GM19455 (cell line): Measurements from ENCODE around the gene ISCU.
"Not testable (repeated sequence)": the region's sequence is repeated elsewhere in the genome, so short reads cannot be mapped to it uniquely, and the experiment has no call there.

Experiments
- ATAC-seq: cut with Tn5 transposase; IDR thresholded peaks from one replicate; pipeline ENCODE4 v1.9.1; 2021; ENCODE audit not compliant: unreplicated experiment

The ISCU gene

DNA sequence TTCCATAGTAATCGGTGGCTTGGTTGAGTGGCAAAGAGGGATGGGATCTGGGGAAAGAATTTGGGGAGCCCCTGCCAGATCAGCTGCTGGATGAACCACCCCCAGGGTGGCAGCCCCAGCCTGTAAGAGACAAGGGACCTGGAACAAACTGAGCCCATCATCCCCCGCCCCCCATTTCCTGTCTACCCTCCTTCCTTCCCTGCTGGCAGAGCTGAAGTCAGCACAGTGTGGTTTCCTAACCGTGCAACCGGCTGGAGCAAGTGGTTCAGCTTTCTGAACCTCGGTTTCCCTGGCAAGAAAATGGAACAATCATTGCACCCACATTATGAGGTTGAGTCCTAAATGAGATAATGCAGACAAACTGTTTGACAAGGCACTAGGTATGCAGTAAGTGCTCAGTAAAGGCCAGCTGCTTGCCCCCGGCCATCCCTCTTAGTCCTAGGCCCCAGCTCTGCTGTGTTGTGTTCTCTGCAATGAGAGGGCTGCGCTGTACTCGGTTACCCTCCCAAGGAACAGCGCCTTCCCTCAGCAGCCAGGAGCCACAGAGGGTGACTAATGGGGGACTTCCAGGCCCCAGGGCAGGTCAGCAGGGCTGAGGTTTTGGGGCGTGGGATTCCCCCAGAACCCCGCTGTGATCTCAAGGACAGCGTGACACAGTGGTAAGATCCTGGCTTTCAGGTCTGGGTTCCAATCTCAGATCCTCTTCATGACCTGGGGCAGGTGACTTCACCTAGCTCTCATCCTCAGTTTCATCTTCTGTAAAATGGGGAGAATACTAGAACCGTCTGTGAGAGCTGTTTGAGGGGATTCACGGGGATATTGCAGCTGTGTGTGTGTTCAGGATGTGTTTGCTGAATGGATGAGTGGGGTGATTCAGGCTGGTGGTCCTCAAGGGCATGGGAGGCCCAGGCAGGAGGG lies 54.8 kb downstream of the ISCU start:
- ATAC-seq = peak; percentile 72

DNA sequence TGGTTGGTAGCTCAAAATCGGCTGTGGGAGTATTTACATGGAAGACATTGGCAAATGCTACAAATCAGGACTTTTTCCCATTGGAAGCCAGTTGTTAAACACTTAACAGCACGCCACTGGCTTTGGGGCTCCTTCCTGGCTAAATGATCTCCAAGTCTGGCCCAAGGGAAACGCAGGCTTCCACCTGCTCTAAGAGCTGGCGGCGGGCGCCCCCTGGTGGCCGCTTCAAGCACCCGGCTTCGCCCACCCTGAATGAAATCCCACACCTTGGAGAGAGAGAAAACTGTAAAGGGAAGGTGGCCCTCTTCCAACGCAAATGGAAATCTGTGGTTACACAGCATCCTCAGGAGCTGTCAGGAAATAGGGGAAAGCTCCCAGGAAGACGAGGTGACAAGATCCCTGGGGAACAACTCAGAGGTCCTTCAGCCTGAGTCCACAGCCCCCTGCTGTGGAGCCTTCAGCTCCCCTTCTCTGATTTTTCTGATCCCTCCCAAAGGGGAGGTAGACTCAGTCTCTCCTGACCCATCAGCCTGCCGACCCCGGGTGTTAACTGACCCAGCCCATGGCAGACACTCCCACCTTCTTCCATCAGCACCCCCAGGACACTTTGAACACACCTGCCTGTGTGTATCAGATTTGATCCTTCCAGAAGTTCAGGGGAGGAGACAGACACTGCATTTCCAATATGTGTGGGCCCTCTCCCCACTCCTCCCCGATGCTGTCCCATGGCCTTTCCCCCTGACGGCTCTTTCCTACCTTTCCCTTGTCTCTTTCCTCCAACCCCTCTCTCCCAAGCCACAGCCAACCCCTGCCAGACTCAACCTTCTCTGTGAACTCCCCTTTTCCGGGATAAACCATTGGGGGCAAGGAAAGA lies 55.9 kb downstream of the ISCU start:
- ATAC-seq = no peak

DNA sequence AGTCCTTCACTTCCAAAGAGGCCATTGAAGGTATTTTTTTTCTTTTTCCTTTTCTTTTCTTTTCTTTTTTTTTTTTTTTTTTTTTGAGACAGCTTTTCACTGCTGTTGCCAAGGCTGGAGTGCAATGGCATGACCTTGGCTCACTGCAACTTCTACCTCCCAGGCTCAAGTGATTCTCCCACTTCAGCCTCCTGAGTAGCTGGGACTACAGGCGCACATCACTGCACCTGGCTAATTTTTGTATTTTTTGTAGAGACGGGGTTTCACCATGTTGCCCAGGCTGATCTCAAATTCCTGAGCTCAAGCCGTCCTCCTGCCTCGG lies 56.5 kb downstream of the ISCU start:
- not testable (repeated sequence) for ATAC-seq
